CD1c-positive myeloid dendritic cell (primary cell): ENCODE measurements around the gene CHST8.

ENCODE experiments used
- DNase-seq: peaks from one replicate; pipeline ENCODE4 v3.0.0-alpha.2; 2016; ENCODE audit errors: extremely low spot score

CHST8 gene

GRCh38 chr19:33673258-33673875, 51.6 kb downstream of the CHST8 start:
- no peak for DNase-seq

- no peak for DNase-seq
Observed at GRCh38 chr19:33673996-33674625, 52.4 kb downstream of the CHST8 start.

- no peak for DNase-seq
Observed at GRCh38 chr19:33674626-33675367, 53.0 kb downstream of the CHST8 start.

GRCh38 chr19:33675501-33676124, 53.9 kb downstream of the CHST8 start:
- no peak for DNase-seq

- DNase-seq, result no peak
Observed at GRCh38 chr19:33676999-33677665, 55.4 kb downstream of the CHST8 start.

GRCh38 chr19:33677745-33678426, 56.1 kb downstream of the CHST8 start:
- no peak for DNase-seq

- DNase-seq, result no peak
Observed at GRCh38 chr19:33678796-33679585, 57.2 kb downstream of the CHST8 start.

- DNase-seq, result no peak
Observed at GRCh38 chr19:33679696-33680095, 57.9 kb downstream of the CHST8 start.

GRCh38 chr19:33681081-33681680, 59.4 kb downstream of the CHST8 start:
- no peak for DNase-seq

- no peak for DNase-seq
Observed at GRCh38 chr19:33683881-33684537, 62.3 kb downstream of the CHST8 start.

- no peak for DNase-seq
Observed at GRCh38 chr19:33684538-33685232, 62.9 kb downstream of the CHST8 start.

- DNase-seq, result no peak
Observed at GRCh38 chr19:33685541-33685940, 63.8 kb downstream of the CHST8 start.

GRCh38 chr19:33686262-33686661, 64.5 kb downstream of the CHST8 start:
- DNase-seq, result no peak

GRCh38 chr19:33686687-33687480, 65.1 kb downstream of the CHST8 start:
- DNase-seq, result no peak

- no peak for DNase-seq
Observed at GRCh38 chr19:33687481-33688170, 65.9 kb downstream of the CHST8 start.

GRCh38 chr19:33688171-33688992, 66.6 kb downstream of the CHST8 start:
- no peak for DNase-seq
